Stomach (tissue), 4 donors: Measurements from ENCODE around the gene INS.

Experiments
- EP300 ChIP-seq: sonication (generic); formaldehyde crosslinking; IDR thresholded peaks from one replicate; pipeline ENCODE4 v1.6.1; 2017; ENCODE audit warnings: antibody characterized with exemption
- POLR2A ChIP-seq, 4 donors: fragments of 450-650 bp; IDR thresholded peaks; one replicate each; pipeline ENCODE4 v1.6.1; 2016; ENCODE audit warnings: antibody characterized with exemption in 4 of 4, control low read depth in 2 of 4, mild to moderate bottlenecking in 1 of 4, moderate library complexity in 1 of 4
- POLR2AphosphoS5 ChIP-seq, 3 donors: sonication (generic); formaldehyde crosslinking; IDR thresholded peaks; one replicate each; pipeline ENCODE4 v1.6.1; 2016; ENCODE audit warnings: antibody characterized with exemption in 3 of 3
- TF ChIP-seq, protein P1 (sequence below), 7 experiments: fragments of 450-650 bp in 4 of 7; fragments of 200-600 bp in 3 of 7; sonication (generic) in 3 of 7; IDR thresholded peaks; one replicate each; pipeline ENCODE4 v1.5.1; 2016 to 2019; ENCODE audit warnings: antibody characterized with exemption in 7 of 7, control low read depth in 2 of 7, mild to moderate bottlenecking in 1 of 7

GRCh38 chr11:2156416-2157182 is 4.4 kb downstream of the INS start:
- TF ChIP-seq, protein P1, sequence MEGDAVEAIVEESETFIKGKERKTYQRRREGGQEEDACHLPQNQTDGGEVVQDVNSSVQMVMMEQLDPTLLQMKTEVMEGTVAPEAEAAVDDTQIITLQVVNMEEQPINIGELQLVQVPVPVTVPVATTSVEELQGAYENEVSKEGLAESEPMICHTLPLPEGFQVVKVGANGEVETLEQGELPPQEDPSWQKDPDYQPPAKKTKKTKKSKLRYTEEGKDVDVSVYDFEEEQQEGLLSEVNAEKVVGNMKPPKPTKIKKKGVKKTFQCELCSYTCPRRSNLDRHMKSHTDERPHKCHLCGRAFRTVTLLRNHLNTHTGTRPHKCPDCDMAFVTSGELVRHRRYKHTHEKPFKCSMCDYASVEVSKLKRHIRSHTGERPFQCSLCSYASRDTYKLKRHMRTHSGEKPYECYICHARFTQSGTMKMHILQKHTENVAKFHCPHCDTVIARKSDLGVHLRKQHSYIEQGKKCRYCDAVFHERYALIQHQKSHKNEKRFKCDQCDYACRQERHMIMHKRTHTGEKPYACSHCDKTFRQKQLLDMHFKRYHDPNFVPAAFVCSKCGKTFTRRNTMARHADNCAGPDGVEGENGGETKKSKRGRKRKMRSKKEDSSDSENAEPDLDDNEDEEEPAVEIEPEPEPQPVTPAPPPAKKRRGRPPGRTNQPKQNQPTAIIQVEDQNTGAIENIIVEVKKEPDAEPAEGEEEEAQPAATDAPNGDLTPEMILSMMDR (IDR thresholded peaks at IDR 0.05): peak in 5 of 7 experiments; percentile 51 to 76 (median 73)
- TF ChIP-seq POLR2A (IDR thresholded peaks at IDR 0.05) (no peak), EP300 (no peak), POLR2AphosphoS5 (IDR thresholded peaks at IDR 0.05) (no peak)
